Fibroblast of lung (primary cell): ENCODE data around the gene SH2B3. TPM values are rescaled to one million over a fixed set of nuclear protein-coding genes. Genes with fewer than 3 reads are reported as not detected.

Experiments
- DNase-seq, 2 donors: peaks; one replicate each; pipeline versions ENCODE4 v3.0.0 to v3.0.0-alpha.2; 2010; ENCODE audit warnings: low read depth in 2 of 2
- H2AFZ ChIP-seq: 2 replicates; pipeline ENCODE4 v1.5.1; 2012; ENCODE audit warnings: low read length, control low read depth, inconsistent platforms
- H3K27ac ChIP-seq: 2 replicates; pipeline ENCODE4 v1.5.1; 2011; ENCODE audit warnings: low read length, control low read depth; ENCODE audit not compliant: insufficient read depth
- H3K27me3 ChIP-seq: 2 replicates; pipeline ENCODE4 v1.5.1; 2011; ENCODE audit warnings: mild to moderate bottlenecking, low read length; ENCODE audit not compliant: control insufficient read depth, insufficient read depth
- H3K36me3 ChIP-seq: 2 replicates; pipeline ENCODE4 v1.5.1; 2011; ENCODE audit warnings: low read length; ENCODE audit not compliant: control insufficient read depth, insufficient read depth
- H3K4me1 ChIP-seq: 2 replicates; pipeline ENCODE4 v1.5.1; 2011; ENCODE audit warnings: low read length; ENCODE audit not compliant: control insufficient read depth, insufficient read depth; ENCODE audit errors: extremely low read depth
- H3K4me2 ChIP-seq: 2 replicates; pipeline ENCODE4 v1.5.1; 2011; ENCODE audit warnings: low read length, control low read depth; ENCODE audit not compliant: insufficient read depth; ENCODE audit errors: extremely low read depth
- H3K4me3 ChIP-seq, 4 experiments: fragments of 200-600 bp in 1 of 4; sonication (generic) in 1 of 4; replicated peaks in 1 of 4; 2 replicates each; pipeline ENCODE4 v1.5.1; 2011 to 2016; ENCODE audit warnings: low read length in 4 of 4, low read depth in 3 of 4, mild to moderate bottlenecking in 3 of 4, control low read depth in 2 of 4, inconsistent platforms in 1 of 4, mixed read lengths in 1 of 4; ENCODE audit not compliant: insufficient read depth in 1 of 4; ENCODE audit errors: control extremely low read depth in 1 of 4
- H3K79me2 ChIP-seq: 2 replicates; pipeline ENCODE4 v1.5.1; 2012; ENCODE audit warnings: mild to moderate bottlenecking, low read length, inconsistent platforms; ENCODE audit not compliant: control insufficient read depth, insufficient read depth
- H3K9ac ChIP-seq: 2 replicates; pipeline ENCODE4 v1.5.1; 2011; ENCODE audit warnings: mild to moderate bottlenecking, low read length, control low read depth; ENCODE audit not compliant: insufficient read depth
- H3K9me3 ChIP-seq: 2 replicates; pipeline ENCODE4 v1.5.1; 2012; ENCODE audit warnings: low read depth, low read length; ENCODE audit not compliant: control insufficient read depth, insufficient read depth
- H4K20me1 ChIP-seq: 2 replicates; pipeline ENCODE4 v1.5.1; 2011; ENCODE audit warnings: low read length; ENCODE audit not compliant: control insufficient read depth, insufficient read depth; ENCODE audit errors: extremely low read depth
- EZH2 ChIP-seq: IDR thresholded peaks from 2 replicates; pipeline ENCODE4 v1.5.1; 2012; ENCODE audit warnings: low read length, control low read depth, mild to moderate bottlenecking; ENCODE audit errors: missing control alignments
- polyA plus RNA-seq, 2 donors: library from polyadenylated mRNA; depleted of rRNA in 1 of 2; stranded (reverse) in 1 of 2; unstranded in 1 of 2; fragments of >200 nt; gene quantifications; 2 replicates each; pipeline ENCODE4 v1.2.1, GENCODE V29; 2011 to 2012; ENCODE audit warnings: missing spikeins in 1 of 2
- total RNA-seq: library from RNA; depleted of rRNA; stranded (reverse); fragments of >200 nt; gene quantifications from 2 replicates; pipeline ENCODE4 v1.2.1, GENCODE V29; 2014
- TF ChIP-seq, protein P1 (sequence below), 2 donors: IDR thresholded peaks in 1 of 2; conservative IDR thresholded peaks in 1 of 2; 1 replicate in 1 of 2; 2 replicates in 1 of 2; pipeline ENCODE4 v1.5.1; 2011 to 2012; ENCODE audit warnings: low read length in 2 of 2, control low read depth in 1 of 2, inconsistent platforms in 1 of 2, low read depth in 1 of 2, mild to moderate bottlenecking in 1 of 2

SH2B3 gene
- total and polyA plus RNA-seq, 2 donors (not counting 1 experiment from before 2014, with no cell fraction given) = 18.0 to 32.0 TPM

- Histone ChIP-seq H3K4me1 (peaks cover 52% of the 10 kb centered on the region), H3K4me2 (peak overlapping the region; percentile 72), H3K9ac (peak overlapping the region; percentile 44), H3K36me3 (no peaks in the 10 kb centered on the region), H3K27me3 (no peaks in the 10 kb centered on the region), H3K79me2 (peaks cover 93% of the 10 kb centered on the region), H2AFZ (no peak overlapping the region), H3K9me3 (no peaks in the 10 kb centered on the region), H4K20me1 (no peaks in the 10 kb centered on the region), H3K27ac (peak overlapping the region; percentile 81), H3K4me3 (peak overlapping the region in 2 of 4 experiments; percentile 5 to 7)
- DNase-seq = peak; percentile 35 to 49
- TF ChIP-seq, protein P1, sequence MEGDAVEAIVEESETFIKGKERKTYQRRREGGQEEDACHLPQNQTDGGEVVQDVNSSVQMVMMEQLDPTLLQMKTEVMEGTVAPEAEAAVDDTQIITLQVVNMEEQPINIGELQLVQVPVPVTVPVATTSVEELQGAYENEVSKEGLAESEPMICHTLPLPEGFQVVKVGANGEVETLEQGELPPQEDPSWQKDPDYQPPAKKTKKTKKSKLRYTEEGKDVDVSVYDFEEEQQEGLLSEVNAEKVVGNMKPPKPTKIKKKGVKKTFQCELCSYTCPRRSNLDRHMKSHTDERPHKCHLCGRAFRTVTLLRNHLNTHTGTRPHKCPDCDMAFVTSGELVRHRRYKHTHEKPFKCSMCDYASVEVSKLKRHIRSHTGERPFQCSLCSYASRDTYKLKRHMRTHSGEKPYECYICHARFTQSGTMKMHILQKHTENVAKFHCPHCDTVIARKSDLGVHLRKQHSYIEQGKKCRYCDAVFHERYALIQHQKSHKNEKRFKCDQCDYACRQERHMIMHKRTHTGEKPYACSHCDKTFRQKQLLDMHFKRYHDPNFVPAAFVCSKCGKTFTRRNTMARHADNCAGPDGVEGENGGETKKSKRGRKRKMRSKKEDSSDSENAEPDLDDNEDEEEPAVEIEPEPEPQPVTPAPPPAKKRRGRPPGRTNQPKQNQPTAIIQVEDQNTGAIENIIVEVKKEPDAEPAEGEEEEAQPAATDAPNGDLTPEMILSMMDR (conservative IDR thresholded peaks at IDR 0.05 in 1 of 2, IDR thresholded peaks at IDR 0.05 in 1 of 2; ENCODE audit: low read depth in 1 of 2, low read length in 2 of 2) = no peak
- TF ChIP-seq EZH2 = no peak
Measured at GRCh38 chr12:111410431-111411184, 4.9 kb downstream of the SH2B3 start.

DNA sequence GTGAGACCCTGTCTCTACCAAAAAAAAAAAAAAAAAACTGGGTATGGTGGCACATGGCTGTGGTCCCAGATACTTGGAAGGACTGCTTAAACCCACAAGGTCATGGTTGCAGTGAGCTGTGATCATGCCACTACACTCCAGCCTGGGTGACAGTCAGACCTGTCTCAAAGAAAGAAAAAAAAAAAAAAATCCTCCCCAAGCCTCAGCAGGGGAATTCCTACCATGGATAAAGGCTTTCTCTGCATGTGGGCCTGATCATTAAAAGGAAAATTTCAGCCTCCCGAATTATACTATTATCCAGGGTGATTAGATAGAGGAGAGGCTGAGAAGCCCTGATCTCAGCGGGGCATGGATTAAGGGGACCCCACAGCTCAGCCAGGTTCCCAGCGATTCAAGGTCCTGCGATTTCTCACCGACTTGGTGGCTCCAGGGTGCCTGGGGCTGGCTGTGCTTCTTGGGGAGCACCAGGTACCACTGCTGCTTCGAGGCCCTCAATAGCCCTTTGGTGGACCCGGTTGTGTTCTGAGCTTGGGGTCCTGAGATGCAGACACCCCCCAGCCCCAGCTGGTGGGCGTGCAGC lies 5.6 kb downstream of the SH2B3 start:
- peak overlapping the region; percentile 81 for H3K27ac ChIP-seq
- no peaks in the 10 kb centered on the region for H4K20me1 ChIP-seq
- TF ChIP-seq, protein P1 (conservative IDR thresholded peaks at IDR 0.05 in 1 of 2, IDR thresholded peaks at IDR 0.05 in 1 of 2; ENCODE audit: low read depth in 1 of 2, low read length in 2 of 2) = no peak
- no peak for TF ChIP-seq EZH2
- H3K4me1 ChIP-seq = peaks cover 52% of the 10 kb centered on the region
- DNase-seq = no peak
- H3K27me3 ChIP-seq = no peaks in the 10 kb centered on the region
- H2AFZ ChIP-seq = no peak overlapping the region
- H3K9me3 ChIP-seq = no peaks in the 10 kb centered on the region
- no peak overlapping the region for H3K4me3 ChIP-seq
- no peak overlapping the region for H3K9ac ChIP-seq
- H3K4me2 ChIP-seq = no peak overlapping the region
- H3K36me3 ChIP-seq = no peaks in the 10 kb centered on the region
- H3K79me2 ChIP-seq = peaks cover 93% of the 10 kb centered on the region

DNA sequence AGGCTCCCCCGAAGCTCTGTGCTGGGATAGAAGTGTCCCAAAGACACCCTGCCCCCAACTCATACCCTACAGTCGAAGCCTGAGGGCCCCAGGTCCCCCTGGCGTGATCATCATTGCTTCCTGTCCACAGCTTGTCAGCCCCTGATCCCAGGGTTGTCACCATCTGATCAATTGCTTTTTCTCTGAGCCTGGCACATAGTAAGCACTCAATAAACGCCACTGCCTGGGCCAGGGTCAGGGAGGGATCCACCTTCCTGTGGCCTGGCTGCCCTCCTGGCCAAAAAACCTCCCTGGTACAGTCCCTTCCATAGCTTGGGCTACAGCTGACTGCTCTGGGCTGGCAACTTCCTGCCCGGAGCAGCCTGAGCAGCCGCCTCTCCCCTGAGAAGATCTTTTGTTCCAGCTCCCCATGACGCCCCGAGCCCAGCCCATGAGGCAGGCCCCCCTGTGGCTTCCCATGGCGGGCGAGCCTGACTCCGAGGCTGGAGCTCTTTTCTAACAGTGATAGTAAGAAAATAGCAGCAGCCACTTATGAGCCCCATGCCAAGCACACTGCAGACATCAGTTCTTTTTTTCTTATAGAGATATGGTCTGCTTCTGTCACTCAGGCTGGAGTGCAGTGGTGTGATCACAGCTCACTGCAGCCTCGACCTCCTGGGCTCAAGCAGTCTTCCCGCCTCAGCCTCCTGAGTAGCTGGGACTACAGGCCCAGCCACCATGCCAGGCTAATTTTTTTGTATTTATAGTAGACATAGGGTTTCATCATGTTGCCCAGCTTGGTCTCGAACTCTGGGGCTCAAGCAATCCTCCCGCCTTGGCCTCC lies 6.5 kb downstream of the SH2B3 start:
- H3K27me3 ChIP-seq = no peaks in the 10 kb centered on the region
- H3K36me3 ChIP-seq = no peaks in the 10 kb centered on the region
- no peaks in the 10 kb centered on the region for H4K20me1 ChIP-seq
- peaks cover 92% of the 10 kb centered on the region for H3K79me2 ChIP-seq
- no peak overlapping the region for H3K9ac ChIP-seq
- H2AFZ ChIP-seq = no peak overlapping the region
- peak overlapping the region; percentile 55 for H3K27ac ChIP-seq
- peaks cover 52% of the 10 kb centered on the region for H3K4me1 ChIP-seq
- DNase-seq = peak in 1 of 2 donors; percentile 53
- TF ChIP-seq EZH2 = no peak
- TF ChIP-seq, protein P1 (conservative IDR thresholded peaks at IDR 0.05 in 1 of 2, IDR thresholded peaks at IDR 0.05 in 1 of 2; ENCODE audit: low read depth in 1 of 2, low read length in 2 of 2) = no peak
- no peak overlapping the region for H3K4me3 ChIP-seq
- H3K4me2 ChIP-seq = no peak overlapping the region
- no peaks in the 10 kb centered on the region for H3K9me3 ChIP-seq
